ENCODE results near the gene RGS7.

RGS7 gene

DNA sequence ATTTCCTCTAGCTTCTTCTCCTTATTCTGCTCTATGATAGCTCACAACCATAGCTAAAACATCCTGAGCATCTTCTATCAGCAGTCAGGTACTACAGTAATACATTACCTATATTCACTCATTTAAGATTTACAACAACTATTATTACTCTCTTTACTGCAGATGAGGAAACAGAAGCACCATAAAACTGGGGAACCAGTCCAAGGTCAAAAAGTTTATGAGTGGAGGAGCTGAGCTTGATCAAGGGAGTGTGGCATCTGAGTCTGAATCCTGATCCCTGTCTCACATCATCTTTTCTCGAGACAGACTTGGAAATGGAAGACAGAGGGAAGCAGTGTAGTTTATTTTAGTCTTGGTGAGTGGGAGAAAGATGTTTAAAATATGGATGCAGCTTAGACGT is 288.6 kb downstream of the RGS7 start:
- TF ChIP-seq CTCF (IDR thresholded peaks at IDR 0.05; ENCODE audit: low read depth, low read length) = no peak
- H3K4me3 ChIP-seq (ENCODE audit: low read depth, low read length) = no peak overlapping the region

GRCh38 chr1:241063276-241063675 is 293.7 kb downstream of the RGS7 start:
- Histone ChIP-seq H3K27ac (no peak overlapping the region), H3K4me3 (ENCODE audit: low read depth, low read length) (no peak overlapping the region), H3K27me3 (ENCODE audit: insufficient read depth, low read depth, severe bottlenecking) (no peaks in the 10 kb centered on the region), H3K36me3 (no peaks in the 10 kb centered on the region), H3K9me3 (ENCODE audit: severe bottlenecking) (no peaks in the 10 kb centered on the region)
- DNase-seq = no peak
- TF ChIP-seq CTCF (IDR thresholded peaks at IDR 0.05; ENCODE audit: low read depth, low read length) = no peak

More for the DNA sequence above, 288.6 kb downstream of the RGS7 start:
- Histone ChIP-seq H3K36me3 (no peaks in the 10 kb centered on the region), H3K9me3 (ENCODE audit: severe bottlenecking) (no peaks in the 10 kb centered on the region), H3K27me3 (ENCODE audit: insufficient read depth, low read depth, severe bottlenecking) (no peaks in the 10 kb centered on the region), H3K27ac (no peak overlapping the region)
- no peak for DNase-seq

DNA sequence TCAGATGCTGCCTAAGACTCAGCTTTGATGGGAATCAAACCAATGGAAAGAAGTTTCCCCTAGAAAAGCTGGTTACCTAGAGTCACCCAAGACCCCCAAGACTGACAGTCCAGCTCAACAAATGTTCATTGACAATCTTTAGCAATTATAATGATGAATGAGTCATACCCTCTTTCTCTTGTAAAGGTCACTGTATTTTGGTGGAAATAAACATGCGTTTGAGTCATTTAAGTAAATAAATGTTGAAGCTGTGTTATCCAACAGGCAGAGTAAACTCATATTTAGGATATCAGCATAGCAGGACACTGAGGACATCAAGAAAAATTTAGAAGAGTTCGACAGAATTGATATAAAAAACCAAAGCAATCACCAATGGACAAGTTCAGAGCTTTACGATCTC is 295.9 kb downstream of the RGS7 start:
- no peak for DNase-seq
- Histone ChIP-seq H3K36me3 (no peaks in the 10 kb centered on the region), H3K4me3 (ENCODE audit: low read depth, low read length) (no peak overlapping the region), H3K27me3 (ENCODE audit: insufficient read depth, low read depth, severe bottlenecking) (no peaks in the 10 kb centered on the region), H3K27ac (no peak overlapping the region), H3K9me3 (ENCODE audit: severe bottlenecking) (no peaks in the 10 kb centered on the region)
- no peak for TF ChIP-seq CTCF (IDR thresholded peaks at IDR 0.05; ENCODE audit: low read depth, low read length)

DNA sequence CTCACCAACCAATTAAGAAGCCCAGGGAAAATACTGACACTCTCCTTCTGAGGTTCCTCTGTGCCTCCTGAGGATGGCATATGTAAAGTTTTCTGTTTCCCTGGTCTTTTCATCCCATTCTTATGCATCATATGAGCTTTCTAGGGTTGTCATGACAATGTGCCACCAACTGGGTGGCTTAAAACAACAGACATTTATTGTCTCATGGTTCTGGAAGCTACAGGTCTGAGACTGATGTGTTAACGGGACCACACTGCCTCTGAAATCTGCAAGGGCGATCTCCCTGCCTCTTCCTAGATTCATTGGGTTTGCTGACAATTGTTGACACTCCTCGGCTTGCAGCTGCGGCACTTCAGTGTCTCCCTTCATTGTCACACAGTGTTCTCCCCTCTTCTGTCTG is 308.4 kb downstream of the RGS7 start:
- TF ChIP-seq CTCF (IDR thresholded peaks at IDR 0.05; ENCODE audit: low read depth, low read length) = no peak
- Histone ChIP-seq H3K4me3 (ENCODE audit: low read depth, low read length) (no peak overlapping the region), H3K27ac (no peak overlapping the region), H3K36me3 (no peaks in the 10 kb centered on the region), H3K9me3 (ENCODE audit: severe bottlenecking) (no peaks in the 10 kb centered on the region), H3K27me3 (ENCODE audit: insufficient read depth, low read depth, severe bottlenecking) (no peaks in the 10 kb centered on the region)
- no peak for DNase-seq

DNA sequence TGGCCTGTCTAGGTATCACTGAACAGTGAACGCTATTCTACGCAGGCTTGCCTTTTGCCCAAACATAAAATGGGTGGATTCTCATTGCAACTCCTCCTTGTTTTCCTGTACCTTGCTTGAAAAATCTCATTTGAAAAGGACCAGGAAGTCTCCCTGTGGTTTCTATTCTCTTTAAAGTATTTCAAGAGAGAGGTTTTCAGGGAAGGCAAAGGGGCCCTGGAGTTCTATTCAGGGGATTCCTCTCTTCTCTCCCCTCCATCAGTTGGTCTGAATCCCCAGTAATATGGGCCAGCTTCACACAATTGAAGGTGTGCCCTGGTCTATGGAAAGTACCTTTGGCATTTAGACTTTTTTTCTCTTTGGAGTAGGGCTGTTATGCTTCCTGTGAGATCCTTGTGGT is 311.3 kb downstream of the RGS7 start:
- no peak for DNase-seq
- no peak for TF ChIP-seq CTCF (IDR thresholded peaks at IDR 0.05; ENCODE audit: low read depth, low read length)

DNA sequence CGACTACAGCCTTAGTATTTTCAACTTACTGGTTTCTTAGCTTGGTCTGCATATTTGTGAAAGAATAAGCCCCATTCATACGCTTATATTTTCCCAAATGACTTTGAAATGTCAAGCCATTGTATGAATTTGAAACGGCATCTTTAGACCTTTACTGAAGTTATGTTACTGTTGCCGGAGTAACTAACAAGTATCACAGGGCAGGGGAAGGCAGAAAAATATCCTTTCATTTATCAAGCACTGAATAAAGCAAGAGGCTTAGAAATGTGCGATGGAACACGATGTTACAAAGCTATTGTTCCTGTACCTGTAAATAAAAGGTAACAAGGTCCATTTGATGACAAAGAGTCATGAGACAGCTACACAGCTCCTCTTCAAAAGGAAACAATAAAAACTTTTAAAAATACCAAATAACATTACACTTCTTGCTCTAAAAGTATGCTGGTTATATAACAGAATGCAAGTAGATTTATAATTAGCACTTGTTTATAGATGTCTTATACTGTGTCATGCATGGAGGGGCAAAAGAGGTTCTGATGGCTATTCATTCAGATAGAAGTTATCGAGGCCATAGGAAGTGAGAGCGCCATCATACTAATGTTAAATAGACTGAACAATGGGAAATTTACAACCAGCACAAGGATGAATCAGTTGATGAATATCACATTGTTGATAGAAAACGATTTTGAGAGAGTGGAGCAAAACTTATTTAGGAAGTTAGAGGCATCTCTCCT is 322.6 kb downstream of the RGS7 start:
- Histone ChIP-seq H3K27me3 (ENCODE audit: insufficient read depth, low read depth, severe bottlenecking) (no peaks in the 10 kb centered on the region), H3K36me3 (no peaks in the 10 kb centered on the region), H3K9me3 (ENCODE audit: severe bottlenecking) (no peaks in the 10 kb centered on the region), H3K4me3 (ENCODE audit: low read depth, low read length) (no peak overlapping the region), H3K27ac (no peak overlapping the region)
- DNase-seq = no peak
- TF ChIP-seq CTCF (IDR thresholded peaks at IDR 0.05; ENCODE audit: low read depth, low read length) = no peak

More for the DNA sequence above, 311.3 kb downstream of the RGS7 start:
- H3K4me3 ChIP-seq (ENCODE audit: low read depth, low read length) = no peak overlapping the region
- no peaks in the 10 kb centered on the region for H3K9me3 ChIP-seq (ENCODE audit: severe bottlenecking)
- H3K27ac ChIP-seq = no peak overlapping the region
- H3K27me3 ChIP-seq (ENCODE audit: insufficient read depth, low read depth, severe bottlenecking) = no peaks in the 10 kb centered on the region
- H3K36me3 ChIP-seq = no peaks in the 10 kb centered on the region

All from WERI-Rb-1 (cell line).